HL-60 (cell line): ENCODE data around the gene RNASE8.

Experiments
- CTCF ChIP-seq: IDR thresholded peaks from one replicate; pipeline ENCODE4 v1.5.1; 2011; ENCODE audit warnings: low read length, control low read depth, inconsistent platforms; ENCODE audit not compliant: insufficient read depth
- GABPA ChIP-seq: IDR thresholded peaks from 2 replicates; pipeline ENCODE4 v1.6.1; 2012; ENCODE audit warnings: low read depth
- POLR2AphosphoS5 ChIP-seq: IDR thresholded peaks from 2 replicates; pipeline ENCODE4 v1.6.1; 2012; ENCODE audit warnings: low read depth
- REST ChIP-seq: IDR thresholded peaks from 2 replicates; pipeline ENCODE4 v1.6.1; 2012; ENCODE audit warnings: low read depth; ENCODE audit not compliant: insufficient replicate concordance

GRCh38 chr14:21063479-21063878 lies 5.9 kb downstream of the RNASE8 start:
- no peak for TF ChIP-seq CTCF
- TF ChIP-seq POLR2AphosphoS5, result no peak
- no peak for TF ChIP-seq REST
- no peak for TF ChIP-seq GABPA
